HuH-7 (cell line): ENCODE measurements around the gene LHX3.
"Not testable (repeated sequence)": the region's sequence is repeated elsewhere in the genome, so short reads cannot be mapped to it uniquely, and the experiment has no call there.

Experiments
- DNase-seq: peaks from one replicate; pipeline ENCODE4 v3.0.0; 2011; ENCODE audit warnings: low spot score

Gene LHX3

GRCh38 chr9:136241542-136241941 is 36.6 kb upstream of the LHX3 start:
- no peak for DNase-seq

DNA sequence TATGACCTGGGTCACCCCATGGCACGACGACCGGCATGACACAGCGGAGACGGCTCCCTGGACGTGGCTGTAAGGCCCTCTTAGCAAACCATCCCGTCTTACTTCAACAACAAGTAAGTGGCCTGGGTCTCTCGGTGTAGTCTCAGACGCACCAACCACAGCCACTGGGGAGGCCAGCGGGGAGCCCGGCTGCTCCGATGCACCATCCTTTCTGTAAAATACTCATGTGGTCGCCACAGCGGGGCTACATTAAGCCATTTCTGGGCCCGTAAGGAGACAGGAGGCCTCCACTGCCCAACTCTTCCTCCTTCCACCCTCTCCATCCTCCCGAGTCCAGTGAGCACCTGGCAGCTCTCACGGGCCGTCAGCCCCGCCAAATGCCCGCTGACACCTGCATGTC is 36.0 kb upstream of the LHX3 start:
- DNase-seq = no peak

DNA sequence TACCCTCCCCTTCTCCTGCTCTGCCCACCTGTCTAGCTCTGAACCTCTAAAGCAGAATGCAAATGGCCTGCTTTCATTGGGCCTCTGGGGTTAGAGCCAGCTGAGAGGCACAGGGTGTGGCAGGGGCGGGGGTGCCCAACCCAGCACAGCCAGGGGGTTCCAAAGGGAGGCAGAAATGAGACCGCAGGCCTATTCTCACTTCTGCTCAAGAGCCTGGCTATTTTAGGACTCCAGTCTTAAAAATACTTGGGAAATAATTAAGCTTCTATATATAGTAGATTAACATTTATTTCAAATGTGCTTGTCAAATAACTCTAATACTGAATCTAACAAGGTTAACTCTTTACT is 35.0 kb upstream of the LHX3 start:
- no peak for DNase-seq

DNA sequence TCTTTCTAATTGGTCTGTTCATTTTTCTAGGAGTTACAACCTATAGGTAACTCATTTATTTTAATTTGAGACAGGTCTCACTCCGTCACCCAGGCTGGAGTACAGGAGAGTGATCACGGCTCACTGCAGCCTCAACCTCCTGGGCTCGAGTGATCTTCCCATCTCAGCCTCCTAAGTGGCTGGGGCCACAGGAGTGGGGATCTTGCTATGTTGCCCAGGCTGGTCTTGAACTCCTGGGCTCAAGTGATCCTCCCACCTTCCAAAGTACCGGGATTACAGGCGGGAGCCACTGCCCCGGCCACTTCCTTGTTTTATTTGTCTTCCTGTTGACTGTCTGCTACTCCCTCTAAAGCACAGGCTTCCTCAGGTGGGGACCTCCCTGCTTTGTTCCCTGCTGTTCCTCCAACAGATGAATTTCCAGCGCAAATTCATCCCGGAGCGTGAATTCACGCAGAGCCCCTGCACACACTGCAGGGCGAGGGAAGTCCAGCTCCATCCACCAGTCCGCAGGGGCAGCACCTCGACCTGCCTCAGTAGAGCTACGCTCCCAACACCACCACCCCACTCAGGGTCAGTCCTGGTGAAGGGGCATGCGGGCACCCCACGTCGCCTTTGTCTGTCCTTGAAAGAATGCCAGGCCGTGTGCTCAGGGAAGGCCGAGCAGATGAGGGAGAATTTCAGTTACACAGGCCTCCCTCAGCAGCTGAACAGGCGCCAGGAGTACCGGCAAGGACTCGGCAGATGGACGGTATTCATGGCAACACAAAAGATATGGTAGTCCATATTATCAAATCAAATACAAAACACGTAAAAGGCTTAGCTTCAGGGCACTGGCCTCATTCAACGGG is 34.4 kb upstream of the LHX3 start:
- DNase-seq = no peak

- no peak for DNase-seq
Measured at GRCh38 chr9:136238342-136238732, 33.4 kb upstream of the LHX3 start.

- DNase-seq = no peak
Measured at GRCh38 chr9:136237486-136238341, 32.8 kb upstream of the LHX3 start.

GRCh38 chr9:136236471-136237410 is 31.8 kb upstream of the LHX3 start:
- DNase-seq = not testable (repeated sequence)

DNA sequence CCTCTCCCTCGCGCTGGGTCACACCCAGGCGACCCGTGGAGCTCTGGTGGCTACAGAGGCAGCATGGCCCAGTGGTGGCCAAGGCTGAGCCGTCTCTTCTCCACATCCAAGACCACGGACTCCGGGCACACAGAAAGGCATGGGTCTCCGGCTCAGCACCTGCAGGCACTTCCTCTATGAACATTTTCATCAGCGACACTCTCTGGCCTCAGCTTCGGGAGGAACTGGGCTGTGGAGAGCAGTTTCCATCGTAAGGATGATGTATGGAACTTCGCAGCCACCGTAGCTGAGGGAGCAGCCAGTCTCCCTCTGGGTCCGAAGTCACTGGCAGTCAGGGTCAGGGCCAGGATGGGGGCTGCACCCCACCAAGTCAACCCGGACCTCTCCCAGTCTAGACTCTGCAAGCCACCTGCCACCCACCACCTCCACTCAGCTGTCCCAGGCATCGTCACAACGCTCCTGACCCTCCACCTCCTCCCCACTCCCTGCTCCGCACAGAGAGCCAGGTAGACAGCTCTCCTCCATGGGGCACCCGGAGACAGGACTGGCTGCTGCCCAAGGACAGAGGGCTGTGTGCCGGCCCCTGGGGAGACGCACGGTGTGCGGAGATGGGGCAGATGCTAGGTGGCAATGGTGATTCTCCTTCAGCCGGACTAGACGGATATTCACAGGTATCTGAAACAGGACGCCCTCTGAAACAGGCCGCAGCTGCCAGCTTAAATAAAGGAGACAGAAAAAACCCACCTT is 31.0 kb upstream of the LHX3 start:
- no peak for DNase-seq

DNA sequence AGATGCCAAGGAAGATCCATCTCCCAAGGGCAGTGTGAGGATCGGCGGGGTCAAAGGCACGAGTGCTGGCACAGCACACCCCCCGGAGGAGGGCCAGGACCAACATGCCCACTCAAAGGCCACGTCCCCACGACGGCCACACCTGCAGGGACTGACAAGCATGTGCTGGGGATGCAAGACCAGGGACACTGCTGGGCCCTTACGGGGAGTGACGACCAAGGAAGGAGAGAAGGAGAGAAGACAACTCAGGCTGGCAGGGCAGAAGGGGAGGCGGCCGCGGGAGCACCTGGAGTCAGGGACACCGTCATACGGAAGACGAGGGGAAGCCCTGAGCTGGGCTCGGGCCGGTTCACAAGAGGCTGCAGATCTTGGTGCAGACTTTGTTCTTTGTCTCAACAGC is 30.2 kb upstream of the LHX3 start:
- DNase-seq = no peak

- DNase-seq = no peak
Measured at GRCh38 chr9:136234597-136234996, 29.7 kb upstream of the LHX3 start.

GRCh38 chr9:136233868-136234267 is 28.9 kb upstream of the LHX3 start:
- no peak for DNase-seq

DNA sequence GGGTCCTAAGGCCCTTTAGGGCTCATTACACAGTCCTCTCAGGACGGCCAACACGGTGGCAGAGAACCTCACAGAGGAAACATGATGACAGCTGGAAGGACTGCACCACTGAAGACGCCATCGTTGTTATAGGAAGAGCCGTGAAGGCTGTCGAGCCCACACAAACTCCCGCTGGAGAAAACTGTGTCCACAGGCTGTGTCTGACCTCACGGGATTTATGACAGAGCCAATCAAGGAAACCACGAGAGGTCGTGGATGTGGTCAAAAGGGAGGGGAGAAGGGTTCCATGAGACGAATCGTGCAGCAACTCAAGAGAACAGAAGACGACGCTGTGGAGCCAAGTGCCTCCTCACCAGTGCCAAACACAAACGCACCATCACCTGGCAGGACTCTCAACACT is 28.5 kb upstream of the LHX3 start:
- DNase-seq = no peak

DNA sequence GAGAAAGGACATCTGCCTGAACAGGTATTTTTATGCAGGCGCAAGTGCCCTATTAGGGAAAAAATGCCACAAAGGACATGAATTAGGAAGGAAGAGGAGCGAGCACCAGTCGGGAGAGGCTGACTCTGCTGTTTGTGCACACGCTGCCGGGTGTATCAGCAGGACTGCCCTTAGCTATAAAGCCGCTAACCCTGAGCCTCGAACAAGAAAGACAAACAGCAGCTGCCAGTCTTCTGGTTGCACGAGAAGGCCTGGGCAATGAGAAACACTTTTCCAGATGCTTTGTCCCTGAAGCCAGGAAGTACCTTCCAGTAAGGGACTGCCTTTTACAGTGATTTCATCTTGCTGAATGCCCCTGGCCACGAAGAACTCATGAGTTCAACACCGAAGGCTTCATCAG is 28.0 kb upstream of the LHX3 start:
- DNase-seq = no peak

- no peak for DNase-seq
Measured at GRCh38 chr9:136231478-136232297, 26.8 kb upstream of the LHX3 start.

DNA sequence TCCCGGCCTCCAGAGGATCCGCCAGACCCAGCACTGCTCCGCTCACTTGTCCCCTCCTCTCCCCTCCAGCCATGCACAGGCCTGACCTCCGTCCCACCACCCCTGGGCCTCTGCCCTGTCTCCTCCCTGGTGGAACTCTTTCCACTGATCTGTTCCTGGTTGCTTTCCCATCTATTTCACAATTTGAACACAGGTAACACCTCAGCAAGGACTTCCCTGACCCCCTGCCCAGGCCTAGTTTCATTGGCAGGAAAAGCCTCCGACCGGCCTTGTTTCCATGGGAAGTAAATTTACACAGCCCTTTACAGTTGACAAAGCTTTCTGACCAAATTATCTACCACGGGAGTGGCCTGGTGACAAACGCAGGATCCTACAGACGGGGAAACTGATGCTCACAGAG is 25.8 kb upstream of the LHX3 start:
- DNase-seq = no peak

GRCh38 chr9:136230365-136230764 is 25.4 kb upstream of the LHX3 start:
- DNase-seq = no peak

DNA sequence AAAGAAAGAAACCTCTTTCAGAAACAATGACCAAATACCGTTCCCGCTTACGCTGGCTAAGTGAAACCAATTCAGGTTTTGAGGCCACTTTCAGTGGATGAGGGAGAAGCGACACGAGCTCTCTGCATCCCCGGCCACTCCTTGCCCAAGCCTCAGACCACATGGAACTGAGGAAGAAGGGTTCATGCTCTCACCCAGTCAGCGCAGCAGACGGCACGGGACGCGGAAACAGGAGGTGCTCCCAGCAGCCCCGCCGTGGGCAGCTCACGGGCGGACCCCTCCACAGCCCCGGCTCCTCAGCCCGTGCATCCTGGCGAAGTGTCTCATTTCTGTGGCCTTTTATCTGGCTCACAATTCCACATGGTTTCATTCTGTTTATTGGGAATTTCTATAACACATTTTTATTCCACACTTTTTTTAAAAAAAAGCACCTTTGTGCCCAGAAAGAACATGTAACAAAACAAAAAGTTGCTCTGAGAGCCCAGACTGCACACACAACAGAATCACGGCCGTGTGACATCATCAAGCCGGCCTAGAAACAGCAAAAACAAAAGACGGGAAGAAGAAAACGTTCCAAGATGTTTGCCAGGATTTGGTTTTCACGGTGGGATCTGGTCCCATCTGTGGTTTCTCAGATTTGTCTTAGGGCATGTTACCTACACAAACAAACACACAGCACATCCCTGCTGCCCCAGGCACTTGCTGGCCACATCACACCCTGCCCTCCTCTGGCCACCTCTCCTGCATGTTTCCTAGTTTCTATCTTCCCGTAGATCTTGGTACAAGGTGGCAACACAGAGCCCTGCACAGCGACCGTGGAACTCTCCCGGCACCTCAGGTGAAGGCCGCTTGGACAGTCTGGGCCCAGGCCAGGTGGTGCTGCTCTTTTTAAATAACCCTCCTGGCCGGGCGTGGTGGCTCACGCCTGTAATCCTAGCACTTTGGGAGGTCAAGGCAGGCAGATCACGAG is 24.5 kb upstream of the LHX3 start:
- DNase-seq = no peak

DNA sequence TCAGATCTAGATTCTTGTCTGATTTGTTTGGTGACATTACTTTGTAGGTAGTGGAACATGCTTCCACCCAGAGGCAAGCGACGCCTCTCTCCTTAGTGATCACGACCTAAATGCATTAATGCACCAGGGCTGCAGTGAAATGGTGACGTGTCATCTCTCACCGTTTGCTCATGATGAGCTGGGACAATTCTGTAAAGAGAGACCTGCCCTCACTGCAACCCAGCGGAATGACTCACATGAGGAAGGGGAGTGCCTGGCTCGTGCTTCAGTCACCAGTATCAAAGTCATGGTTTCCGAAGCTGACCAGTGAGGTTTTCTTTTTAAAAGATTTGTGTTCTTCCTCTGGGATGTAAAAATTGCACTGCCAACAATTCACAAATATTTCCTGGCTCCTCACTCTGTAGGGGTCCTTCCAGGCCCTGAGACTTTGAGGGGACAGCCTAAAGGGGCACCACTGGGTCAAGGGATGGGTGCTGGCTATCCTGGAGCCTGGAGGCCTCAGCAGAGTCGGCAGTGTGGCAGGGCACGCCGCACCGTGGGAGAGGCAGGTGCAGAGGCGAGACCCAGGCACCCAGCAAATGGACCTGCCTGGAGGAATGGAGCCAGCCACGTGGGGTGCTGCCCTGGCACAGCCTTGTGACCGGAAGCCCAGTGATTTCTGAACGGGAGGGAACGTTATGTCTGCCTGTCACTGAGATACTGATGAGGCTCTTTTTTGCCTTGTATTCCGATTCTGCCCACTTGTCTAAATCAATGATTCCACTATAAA is 23.4 kb upstream of the LHX3 start:
- DNase-seq = no peak
